GM18505 (cell line): ENCODE results near the gene FSTL4.

Source experiments
- ATAC-seq: cut with Tn5 transposase; IDR thresholded peaks from one replicate; pipeline ENCODE4 v1.9.1; 2021; ENCODE audit not compliant: unreplicated experiment
- POLR2A ChIP-seq: IDR thresholded peaks from 4 replicates; pipeline ENCODE4 v1.6.1; 2011; ENCODE audit warnings: borderline replicate concordance; ENCODE audit not compliant: insufficient read depth, insufficient read length; ENCODE audit errors: extremely low read depth

Gene FSTL4

DNA sequence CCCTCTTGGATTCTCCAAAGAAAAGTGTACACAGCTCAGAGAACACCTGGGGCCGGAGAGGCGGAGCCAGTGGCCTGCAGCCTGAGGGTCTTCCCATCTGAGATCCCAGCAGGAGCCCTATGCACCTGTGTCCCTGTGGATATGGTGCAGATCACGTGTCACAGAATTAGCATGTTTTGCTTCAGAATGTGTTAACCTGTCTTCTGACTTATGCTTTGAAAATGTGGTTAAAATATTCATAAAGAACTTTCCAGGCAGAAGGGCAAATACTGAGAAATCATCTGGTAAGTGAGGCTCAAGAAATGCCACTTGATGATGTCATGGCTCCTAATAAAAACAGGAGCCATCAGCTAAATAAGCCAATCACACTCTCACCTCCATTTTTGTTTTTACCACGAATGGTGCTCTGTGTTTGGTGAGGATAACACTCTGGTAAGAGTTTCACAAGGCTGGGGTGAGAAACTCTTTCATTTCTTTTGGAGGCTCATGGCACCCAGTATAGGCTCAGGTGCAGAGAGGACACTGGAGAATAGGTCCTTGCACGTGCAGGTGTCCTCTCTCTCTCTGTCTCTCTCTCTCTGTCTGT, 279.8 kb downstream of the FSTL4 start:
- TF ChIP-seq POLR2A = no peak
- ATAC-seq = no peak

DNA sequence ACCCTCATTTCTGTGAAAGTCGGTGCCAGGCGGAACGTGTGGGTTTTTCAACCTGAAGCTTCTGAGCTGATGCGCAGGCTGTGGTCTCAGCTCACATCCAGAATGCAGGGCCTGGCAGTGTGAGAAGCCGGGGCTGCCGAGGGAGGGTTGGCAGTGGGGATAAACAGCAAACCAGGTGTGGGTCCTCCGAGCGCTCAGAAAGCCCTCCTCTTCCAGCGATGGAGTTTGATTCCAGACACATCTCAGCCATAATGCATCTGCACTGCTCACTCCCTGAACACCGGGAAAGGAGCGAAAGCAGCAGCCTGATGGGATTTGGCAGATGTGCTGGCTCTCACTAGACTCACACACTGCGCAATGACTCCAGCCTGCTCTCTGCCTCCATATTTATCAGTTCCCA, 280.4 kb downstream of the FSTL4 start:
- ATAC-seq = no peak
- TF ChIP-seq POLR2A = no peak

DNA sequence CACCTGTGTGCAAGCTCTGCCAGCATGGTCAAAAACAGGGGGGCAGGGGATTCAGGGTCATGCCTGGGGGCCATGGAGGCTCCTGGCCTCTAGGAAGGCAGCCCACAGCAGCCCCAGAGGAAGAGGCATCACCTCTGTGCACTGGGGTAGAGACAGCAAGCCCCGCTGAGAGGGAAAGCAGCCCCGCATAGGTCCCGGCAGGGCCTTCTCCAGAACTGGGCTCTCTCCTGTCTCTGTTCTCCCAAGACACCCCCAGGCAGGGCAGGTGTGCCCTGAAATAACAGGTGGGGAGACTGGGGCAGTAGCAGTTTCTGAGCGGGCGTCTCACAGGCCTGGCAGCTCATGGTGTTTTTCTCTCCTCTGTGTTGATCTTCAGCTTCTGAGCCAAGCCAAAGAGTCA, 281.4 kb downstream of the FSTL4 start:
- TF ChIP-seq POLR2A = no peak
- no peak for ATAC-seq

GRCh38 chr5:133328800-133329199, 283.5 kb downstream of the FSTL4 start:
- no peak for ATAC-seq

DNA sequence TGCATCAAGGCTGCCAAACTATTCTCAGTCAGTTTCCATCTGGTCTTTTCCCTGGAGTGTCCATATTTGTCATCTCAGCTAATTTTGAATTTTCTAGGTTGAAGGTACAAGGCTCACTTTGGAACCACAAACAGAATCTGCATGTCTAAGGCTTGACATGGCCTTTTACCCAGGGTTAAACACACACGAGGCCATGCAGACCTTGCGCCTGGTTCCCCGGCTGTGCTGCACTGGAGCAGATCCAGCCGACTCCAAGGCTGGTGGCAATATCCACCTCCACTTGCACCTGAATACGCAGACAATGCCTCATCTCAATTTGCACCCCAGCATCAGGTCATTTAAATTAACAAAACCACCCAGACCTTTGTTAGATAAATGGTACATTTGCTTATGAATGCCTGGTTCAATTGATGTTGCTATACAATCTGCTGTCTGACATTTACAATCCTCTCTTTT, 284.4 kb downstream of the FSTL4 start:
- no peak for TF ChIP-seq POLR2A
- no peak for ATAC-seq

More at GRCh38 chr5:133328800-133329199, 283.5 kb downstream of the FSTL4 start:
- no peak for TF ChIP-seq POLR2A

- no peak for ATAC-seq
- no peak for TF ChIP-seq POLR2A
Observed at GRCh38 chr5:133326361-133326760, 286.0 kb downstream of the FSTL4 start.

- ATAC-seq = no peak
- TF ChIP-seq POLR2A = no peak
Observed at GRCh38 chr5:133325864-133326263, 286.5 kb downstream of the FSTL4 start.

DNA sequence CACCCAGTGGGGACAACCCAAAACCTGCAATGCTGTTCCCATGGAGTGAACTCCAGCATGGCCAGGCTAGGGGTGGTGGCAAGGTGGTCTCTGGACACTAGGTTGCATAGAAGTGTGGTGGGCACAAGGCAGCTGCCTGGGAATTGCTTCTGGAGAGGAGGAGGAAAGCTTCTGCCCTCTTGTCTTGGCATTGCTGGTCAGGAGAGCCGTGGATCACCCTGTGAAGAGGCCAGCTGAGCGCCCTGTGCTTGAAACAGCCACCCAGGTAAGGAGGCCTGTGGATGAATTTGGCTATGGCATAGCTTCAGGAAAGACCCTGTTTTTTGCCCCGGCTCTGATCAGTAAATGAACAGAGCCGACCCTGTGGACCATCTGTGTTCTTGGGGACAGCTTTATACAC, 287.4 kb downstream of the FSTL4 start:
- no peak for ATAC-seq
- no peak for TF ChIP-seq POLR2A

DNA sequence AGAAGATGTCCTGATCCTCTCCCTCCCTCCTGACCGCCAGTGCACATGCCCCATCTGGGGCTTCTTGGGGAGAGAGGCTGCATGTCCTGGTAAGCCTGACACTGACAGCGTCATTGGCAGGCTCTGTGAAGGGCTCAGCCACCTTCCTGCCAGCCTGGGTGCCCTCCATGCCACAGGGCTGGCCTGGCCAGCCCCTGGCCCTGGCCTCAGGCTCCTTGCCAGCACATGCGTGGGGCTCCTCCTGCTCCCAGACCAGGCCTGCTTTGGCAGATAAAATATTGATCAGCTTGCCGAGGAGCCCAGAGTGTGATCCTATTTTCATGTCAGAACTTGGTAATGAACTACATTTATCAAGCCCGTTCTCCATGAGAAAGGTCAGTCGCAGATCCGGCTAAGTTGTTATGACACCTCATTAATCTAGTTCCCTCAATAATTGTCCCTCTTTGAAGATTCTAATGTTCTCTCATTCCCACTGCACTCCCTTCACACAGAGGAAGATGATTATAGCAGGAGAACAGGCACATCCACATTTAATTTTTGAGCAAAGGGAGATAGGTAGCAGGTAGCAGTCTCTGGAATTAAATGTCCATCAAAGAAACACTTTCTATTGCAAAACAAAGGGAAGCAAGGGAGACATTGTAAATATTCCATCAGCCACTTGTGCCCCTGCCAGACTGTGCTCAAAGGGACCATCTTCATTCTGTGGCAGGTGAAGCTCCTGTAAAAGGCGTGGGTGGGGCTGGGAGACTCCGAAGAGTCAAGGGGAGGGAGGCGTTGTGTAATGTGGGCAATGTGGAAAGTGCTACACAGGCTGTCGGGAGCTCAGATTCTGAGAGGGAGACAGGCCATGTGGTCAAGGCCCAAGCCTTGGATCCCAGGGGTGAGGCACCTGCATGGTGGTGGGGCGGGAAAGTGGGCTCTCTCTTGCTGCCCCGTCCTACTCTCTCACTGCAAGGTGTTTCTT, 288.6 kb downstream of the FSTL4 start:
- TF ChIP-seq POLR2A = no peak
- ATAC-seq = no peak

GRCh38 chr5:133322743-133323142, 289.6 kb downstream of the FSTL4 start:
- no peak for ATAC-seq
- no peak for TF ChIP-seq POLR2A

DNA sequence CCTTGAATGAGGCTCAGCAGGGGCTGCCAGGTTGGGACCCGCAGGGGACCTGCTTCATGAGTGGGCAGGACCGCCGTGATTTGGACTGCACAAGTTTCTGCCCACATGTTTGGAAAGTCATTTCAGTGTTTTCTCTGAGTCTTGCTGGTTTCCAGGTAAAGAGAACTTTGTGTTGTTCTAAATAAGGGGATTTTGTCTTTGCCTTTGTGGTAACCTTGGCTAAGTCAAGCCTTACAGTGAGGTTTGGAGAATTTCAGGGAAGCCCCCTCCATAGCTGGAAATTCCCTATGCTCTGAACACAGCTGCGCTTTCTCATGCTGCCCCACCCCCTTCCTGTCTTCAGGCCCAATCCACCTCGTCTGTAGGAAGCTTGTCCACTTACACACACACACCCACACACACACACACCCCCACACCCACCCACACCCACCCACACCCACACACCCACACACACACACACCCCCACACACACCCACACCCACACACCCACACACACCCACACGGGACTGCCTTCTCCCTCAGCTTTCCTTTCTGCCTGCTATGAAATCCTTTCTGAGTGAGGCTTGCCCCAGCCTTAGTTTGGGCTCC, 290.4 kb downstream of the FSTL4 start:
- no peak for TF ChIP-seq POLR2A
- ATAC-seq = no peak

DNA sequence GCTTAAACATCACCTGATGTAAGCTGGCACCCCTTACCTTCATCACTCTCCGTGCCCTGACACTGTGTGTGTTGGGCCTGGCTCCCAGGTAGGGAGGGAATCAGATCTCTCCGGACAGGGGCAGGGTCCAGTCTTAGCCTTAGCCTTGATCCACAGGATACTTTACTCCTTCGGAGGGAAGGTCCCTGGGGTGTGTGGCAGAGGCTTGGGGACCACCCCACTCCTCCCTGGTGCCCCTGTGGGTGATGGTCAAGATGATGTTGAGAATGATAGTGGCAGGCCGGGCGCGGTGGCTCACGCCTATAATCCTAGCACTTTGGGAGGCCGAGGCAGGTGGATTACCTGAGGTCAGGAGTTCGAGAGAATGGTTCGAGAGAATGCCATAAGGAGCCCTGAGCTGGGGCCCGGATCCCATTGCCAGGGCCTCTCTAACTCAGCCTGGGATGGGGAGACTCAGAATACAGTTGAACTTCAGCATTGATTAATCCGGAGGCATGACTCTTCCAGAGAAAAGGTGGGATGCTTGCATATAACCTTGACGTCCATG, 291.0 kb downstream of the FSTL4 start:
- TF ChIP-seq POLR2A = no peak
- no peak for ATAC-seq

GRCh38 chr5:133319905-133320520, 292.3 kb downstream of the FSTL4 start:
- no peak for ATAC-seq
- TF ChIP-seq POLR2A = no peak
